GM19351 (cell line): Measurements from ENCODE around the gene MT4.
"Not testable (repeated sequence)": the region's sequence is repeated elsewhere in the genome, so short reads cannot be mapped to it uniquely, and the experiment has no call there.

Source experiments
- ATAC-seq: cut with Tn5 transposase; IDR thresholded peaks from one replicate; pipeline ENCODE4 v1.9.1; 2021; ENCODE audit warnings: mild to moderate bottlenecking, moderate library complexity; ENCODE audit not compliant: unreplicated experiment

MT4 gene

DNA sequence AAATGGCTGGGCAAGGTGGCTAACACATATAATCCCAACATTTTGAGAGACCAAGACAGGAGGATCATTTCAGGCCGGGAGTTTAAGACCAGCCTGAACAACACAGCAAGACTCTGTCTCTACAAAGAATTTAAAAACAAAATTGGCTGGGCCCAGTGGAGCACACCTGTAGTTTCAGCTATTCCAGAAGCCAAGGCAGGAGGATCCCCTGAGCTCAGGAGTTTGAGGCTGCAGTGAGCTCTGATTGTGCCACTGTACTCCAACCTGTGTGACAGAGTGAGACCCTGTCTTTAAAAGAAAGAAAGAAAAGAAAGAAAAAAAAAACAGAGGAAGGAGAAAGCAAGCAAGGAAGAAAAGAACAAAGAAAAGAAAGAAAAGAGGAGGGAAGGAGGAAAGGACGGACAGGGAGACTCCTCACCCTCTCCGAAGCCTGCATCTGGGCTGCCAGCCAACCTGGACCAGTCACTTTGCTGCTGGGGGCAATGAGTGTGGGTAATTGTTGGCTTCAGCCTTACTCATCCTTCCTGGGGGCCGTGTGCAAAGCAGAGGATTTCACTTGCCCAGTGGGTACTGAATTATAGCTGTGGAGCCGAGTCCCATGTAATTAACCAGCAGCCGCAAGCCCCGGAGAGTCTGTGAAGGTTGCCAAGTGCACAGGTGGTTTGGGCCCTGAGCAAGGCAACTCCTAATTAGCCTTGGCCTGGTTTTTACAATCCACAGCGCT lies 6.7 kb upstream of the MT4 start:
- ATAC-seq = no peak

DNA sequence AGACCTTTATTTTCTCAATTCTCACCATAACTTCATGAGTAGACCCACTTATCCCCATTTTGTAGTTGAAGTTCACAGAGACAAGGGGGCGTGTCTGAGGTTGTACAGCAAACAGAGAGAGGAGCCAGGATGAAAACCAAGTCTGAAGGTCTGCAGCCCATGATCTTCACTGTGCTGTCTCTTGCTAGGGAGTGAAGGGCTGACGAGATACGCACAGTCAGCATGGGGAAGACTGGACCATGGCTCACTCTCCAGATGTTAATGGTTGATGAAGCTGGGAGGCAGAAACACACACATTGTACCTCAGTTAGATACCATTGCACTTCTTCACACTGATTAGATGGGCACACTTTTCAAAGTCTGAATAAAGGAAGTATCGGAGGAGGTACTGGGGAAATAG lies 5.8 kb upstream of the MT4 start:
- ATAC-seq = no peak

DNA sequence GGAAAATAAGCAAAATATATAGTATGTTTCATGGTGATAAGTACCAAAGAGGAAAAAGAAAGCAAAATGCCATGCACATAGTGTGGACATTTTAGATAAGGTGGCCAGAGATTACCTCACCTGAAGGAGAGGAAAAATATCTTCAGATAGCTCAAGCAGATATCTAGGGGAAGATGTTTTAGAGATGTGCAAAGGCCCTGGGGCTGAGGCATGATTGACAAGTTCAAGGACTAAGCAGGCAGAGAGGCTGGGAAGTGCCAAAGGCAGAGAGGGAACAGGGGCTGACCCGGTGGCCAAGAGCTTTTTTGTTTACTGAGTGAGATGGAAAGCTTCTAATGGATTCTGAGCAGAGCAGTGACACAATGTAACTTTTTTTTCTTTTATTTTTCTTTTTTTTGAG lies 4.4 kb upstream of the MT4 start:
- ATAC-seq = no peak

- ATAC-seq = no peak
These were observed 3.7 kb upstream of the MT4 start for GRCh38 chr16:56561126-56561525.

- ATAC-seq = no peak
These were observed 5.1 kb downstream of the MT4 start for GRCh38 chr16:56569971-56570370.

DNA sequence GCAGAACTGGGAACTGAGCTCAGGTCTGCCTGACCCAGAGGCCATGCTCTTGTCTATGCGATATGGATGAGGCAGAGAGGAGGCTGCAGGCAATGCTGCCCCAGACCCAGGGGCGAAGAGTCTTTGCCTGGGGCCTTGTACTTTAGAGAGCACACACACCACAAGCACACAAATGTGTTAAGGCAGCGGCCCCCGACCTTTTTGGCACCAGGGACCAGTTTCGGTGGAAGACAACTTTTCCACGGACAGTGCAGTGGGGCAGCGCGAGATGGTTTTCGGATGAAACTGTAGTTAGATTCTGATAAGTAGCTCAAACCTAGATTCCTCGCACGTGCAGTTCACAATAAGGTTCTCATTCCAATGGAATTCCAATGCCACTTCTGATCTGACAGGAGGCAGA lies 6.7 kb downstream of the MT4 start:
- ATAC-seq = no peak

- no peak for ATAC-seq
These were observed 9.8 kb downstream of the MT4 start for GRCh38 chr16:56574625-56575024.

DNA sequence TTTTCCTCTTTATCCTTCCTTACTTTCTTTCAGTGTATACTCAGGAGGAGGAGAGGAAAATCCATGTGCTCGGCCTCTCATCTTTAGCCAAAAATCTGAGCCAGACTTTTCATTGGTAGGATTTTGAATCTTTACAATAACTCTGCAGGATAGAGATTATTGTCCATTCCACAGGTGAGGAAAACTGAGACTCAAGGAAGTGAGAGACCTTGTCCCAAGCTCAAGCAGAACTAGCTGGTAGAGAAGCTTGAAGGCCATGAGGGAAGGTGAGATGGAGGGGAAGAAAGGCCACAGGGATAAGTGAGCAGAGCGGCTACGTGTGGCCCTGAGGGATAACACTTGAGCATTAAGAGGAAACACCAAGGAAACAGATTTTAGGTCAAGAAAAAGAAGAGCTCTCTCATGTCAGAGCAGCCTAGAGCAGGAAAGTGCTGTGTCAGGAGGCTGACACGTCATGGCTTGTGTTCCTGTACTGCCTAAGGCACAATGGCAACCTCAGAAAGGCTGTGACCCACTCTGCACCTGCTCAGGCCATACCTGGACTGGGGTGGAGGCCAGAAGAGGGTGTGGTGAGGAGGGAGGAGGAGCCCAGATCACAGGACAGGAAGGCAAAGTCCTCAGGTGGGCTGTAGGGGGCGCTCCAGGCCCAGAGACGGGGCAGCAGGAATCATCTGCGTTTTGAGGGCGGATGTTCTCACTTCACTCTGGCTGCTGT lies 11.9 kb downstream of the MT4 start:
- peak; percentile 96 for ATAC-seq

DNA sequence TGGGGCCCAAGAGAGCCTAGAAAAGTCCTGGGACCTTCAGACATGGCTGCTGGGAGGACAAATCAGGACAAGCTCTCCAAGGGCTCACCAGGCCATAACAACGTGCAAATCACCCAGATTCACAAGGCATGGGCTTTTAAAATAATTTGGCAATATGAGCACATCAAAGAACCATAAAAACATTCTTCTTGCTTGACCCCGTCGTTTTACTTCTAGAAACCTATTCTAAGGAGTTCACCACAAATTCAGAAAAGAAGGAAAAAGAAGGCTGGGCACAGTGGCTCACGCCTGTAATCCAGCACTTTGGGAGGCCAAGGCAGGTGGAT lies 12.4 kb downstream of the MT4 start:
- no peak for ATAC-seq

- ATAC-seq = no peak
These were observed 15.6 kb downstream of the MT4 start for GRCh38 chr16:56580391-56581048.

GRCh38 chr16:56582911-56583310 lies 18.0 kb downstream of the MT4 start:
- ATAC-seq = not testable (repeated sequence)

GRCh38 chr16:56583351-56584168 lies 18.7 kb downstream of the MT4 start:
- ATAC-seq = no peak

GRCh38 chr16:56584276-56584675 lies 19.4 kb downstream of the MT4 start:
- ATAC-seq = no peak

DNA sequence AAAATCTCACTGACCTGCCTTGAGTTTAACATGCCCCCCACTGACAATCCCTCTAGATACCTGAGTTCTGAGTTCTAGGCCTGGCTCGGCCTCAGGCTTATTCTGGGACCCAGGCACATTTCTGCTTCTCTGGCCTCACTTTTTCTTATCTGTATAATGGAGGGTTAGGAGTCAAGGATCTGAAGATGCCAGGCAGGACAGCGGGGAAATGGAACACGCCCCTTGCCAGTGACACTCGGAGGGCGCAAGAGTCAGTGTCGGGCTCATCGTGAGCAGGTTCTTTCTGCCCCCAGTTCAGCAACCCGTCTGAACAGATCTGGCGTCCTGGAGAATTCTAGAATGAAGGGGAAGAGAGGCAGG lies 23.9 kb downstream of the MT4 start:
- no peak for ATAC-seq

DNA sequence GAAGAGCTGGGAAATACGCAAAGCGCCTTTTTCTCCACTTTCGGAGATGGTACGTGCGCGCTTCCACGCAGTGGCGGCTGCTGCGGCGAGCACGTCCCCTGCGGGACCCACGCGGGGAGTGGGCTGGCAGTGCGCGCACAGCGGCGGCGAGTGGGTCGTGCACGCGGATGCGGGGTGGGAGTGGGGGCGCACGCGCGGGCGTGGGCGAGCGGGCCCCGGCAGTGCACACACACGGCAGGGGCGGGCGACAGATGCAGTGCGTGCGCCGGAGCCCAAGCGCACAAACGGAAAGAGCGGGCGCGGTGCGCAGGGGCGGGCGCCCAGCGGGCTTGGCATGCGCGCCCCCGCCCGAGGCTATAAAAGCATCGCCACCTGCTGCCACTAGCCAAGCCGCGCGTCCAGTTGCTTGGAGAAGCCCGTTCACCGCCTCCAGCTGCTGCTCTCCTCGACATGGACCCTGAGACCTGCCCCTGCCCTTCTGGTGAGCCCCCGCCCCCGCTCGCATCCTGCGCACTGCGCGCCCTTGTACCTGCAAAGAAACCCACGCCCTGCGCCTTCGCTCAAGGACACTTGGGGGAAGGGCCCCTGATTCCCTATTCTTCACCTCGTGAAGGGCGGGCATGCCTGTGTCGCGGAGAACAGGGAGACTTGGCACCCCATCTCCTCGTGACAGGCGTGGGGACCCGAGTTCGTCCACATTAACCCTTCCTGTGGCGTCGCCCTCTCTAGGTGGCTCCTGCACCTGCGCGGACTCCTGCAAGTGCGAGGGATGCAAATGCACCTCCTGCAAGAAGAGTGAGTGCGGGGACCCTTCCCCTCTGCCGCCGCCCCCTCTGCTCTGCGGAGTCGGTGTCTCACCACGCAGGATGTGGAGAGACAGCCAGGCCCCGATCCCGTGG lies 24.5 kb downstream of the MT4 start, which contains the start of gene MT3:
Gene MT3, plus strand, starts transcription at position 388 of the 899 bp plus-strand sequence. Its CDS starts 63 bp downstream, at position 451.
- ATAC-seq = no peak

DNA sequence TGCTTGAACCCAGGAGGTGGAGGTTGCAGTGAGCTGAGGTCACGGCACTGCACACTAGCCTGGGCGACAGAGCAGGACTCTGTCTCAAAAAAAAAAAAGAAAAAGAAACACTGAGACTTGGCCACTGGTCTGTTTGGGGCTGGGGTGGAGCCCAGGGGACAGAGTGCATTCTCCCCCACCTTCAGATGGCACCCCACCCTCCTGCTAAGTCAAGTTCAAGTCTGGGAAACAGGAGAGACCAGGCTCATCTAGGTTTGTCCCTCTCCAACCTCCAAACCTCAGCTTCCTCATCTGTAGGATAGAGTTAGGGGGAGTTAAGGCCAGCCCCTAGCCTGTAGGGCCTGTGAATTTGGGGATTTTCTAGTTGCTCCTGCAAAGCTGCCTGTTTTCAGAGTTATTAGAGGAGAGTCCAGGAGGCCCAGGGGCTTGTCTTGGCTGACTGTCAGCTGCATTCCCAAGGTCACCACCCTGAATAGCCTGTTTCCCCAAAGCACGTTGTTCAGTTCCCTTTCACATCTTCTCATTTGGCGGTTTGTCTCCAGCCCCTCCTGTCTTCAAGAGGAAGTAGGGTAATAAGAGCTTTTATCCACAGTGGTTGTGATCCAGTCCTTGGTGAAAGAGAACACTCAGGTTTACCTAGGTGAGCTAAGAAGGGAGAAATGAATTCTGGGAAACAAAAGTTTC lies 26.6 kb downstream of the MT4 start:
- ATAC-seq = no peak

DNA sequence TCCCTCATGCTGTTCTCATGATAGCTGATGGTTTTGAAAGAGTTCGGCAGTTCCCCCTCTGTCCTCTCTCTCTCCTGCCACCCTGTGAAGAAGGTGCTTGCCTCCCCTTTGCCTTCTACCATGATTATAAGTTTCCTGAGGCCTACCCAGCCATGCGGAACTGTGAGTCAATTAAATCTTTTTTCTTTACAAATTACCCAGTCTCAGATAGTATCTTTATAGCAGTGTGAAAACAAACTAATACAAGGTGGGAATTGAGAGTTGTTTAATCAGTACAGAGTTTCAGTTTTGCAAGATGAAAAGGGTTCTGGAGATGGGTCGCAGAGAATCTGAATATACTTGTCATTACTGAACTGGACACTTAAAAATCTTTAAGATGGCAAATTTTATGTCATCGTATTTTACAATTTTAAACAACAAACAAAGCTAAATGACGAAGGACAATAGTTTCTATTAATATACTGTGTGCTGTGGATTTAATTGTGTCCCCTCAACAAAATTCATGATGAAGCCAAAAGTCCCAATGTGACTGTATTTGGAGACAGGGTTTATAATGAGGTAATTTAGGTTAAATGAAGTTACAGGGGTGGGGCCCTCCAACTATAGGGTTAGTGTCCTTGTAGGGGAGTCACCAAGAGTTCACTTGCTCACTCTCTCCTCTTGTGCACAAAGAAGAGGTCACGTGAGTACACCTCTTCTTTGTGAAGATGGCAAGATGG lies 28.9 kb downstream of the MT4 start:
- ATAC-seq = no peak

DNA sequence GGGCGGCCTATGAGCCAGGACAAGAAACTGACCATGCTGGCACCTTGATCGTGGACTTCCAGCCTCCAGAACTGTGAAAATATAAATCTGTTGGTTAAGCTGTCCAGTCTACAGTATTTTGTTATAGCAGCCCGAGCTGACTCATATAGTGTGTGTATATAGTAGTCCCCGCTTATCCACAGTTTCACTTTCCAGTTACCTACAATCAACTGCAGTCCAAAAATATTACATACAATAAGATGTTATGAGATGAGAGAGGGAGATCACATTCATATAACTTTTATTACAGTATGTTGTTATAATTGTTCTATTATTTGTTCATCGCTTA lies 29.4 kb downstream of the MT4 start:
- no peak for ATAC-seq

GRCh38 chr16:56600398-56600999 lies 35.6 kb downstream of the MT4 start:
- no peak for ATAC-seq
